GM18498 (cell line): ENCODE measurements around the gene CD160.
A peak's percentile ranks its signal among the peaks of the same experiment; 100 is the strongest.
"Not testable (repeated sequence)": the region's sequence is repeated elsewhere in the genome, so short reads cannot be mapped to it uniquely, and the experiment has no call there.

ENCODE experiments used
- ATAC-seq: cut with Tn5 transposase; IDR thresholded peaks from one replicate; pipeline ENCODE4 v1.9.1; 2021; ENCODE audit warnings: mild to moderate bottlenecking, moderate library complexity; ENCODE audit not compliant: unreplicated experiment

Gene CD160

DNA sequence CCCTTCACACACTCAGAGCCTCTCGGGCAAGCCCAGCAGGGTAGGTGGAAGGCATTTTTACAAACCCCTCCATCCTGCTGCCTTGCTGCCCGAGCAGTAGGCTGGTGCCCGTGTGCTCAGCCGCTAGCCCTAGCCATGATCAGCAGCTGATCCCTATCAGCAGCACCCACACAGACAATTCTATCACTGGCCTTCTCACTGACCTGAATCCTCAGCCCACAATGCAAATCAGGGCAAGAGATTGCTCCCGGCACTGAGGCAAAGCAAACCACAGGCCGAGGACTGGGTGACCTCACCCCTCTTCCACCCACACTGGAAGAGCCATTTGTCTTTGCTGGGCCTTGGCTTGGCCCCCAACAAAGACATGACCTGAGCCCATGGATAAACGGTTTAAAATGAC lies 11.2 kb upstream of the CD160 start:
- no peak for ATAC-seq

DNA sequence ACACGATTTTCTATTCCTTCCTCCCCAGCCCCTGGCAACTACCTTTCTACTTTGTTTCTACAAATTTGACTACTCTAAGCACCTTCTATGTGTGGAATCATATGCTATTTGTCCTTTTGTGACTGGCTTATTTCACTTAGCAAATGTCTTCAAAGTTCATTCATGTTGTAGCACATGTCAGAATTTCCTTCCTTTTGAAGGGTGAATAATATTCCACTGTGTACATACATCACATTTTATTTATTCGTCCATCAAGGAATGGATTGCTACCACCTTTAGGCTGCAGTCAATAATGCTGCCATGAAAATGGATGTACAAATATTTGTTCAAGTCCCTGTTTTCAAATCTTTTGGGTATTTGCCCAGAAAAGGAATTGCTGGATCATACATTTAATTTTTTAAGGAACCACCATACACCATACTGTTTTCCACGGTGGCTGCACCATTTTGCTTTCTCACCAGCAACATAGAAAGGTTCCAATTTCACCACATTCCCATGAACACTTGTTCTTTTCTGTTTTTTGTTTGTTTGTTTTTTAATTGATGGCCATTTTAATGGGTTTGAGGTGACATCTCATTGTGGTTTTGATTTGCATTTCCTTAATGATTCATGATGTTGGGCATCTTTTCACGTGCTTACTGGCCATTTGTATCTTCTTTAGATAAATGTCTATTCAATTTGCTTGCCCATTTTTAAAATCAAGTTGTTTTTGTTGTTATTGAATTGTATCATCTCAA lies 8.8 kb upstream of the CD160 start:
- ATAC-seq, result no peak

DNA sequence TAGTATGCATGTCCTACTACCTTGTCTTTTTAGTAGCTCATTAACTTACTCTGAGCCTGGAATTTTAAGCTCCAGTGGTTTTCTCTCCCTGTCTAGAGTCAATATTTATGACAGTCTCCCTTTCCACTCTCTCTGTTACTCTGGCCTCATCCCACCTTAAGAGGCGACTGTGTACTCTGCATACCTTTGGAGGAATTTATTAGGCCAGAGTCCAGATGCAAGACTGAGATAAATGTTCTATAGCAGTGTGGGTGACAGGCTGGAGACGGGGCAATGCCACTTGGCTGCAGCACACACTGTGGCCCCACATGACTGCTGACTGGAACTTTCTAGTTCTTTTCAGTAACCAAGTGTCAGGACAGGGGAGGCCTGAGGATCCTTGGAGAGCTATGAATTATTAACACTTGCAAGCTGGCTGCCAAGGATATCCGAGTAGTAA lies 8.1 kb upstream of the CD160 start:
- ATAC-seq, result no peak

DNA sequence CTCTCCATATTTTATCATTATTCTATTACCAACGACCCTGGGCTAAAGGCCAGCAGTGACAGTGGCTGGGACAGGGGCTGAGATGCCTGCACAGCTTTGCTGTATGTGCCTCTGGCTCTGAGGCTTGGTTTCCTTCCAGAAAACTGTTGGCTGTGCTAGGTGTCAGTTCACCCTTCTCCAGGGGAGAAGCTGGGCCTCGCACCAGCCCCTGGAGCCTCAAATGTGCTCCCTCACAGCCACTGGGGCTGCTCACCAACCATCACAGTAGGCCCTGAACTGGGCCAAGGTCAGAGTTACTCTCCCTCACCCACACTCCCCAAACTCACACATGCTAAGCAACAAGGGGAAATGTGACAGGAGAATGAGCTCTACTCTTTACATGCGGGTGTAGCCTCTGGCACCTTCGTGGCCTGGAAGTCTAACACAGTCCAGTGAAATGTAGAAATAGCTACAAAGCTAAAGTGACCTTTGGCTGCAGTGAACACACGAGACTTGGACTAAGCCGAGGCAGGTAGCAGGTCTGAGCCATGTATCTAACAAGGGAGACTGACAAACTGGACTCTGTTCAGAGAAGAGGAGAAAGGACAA lies 4.7 kb upstream of the CD160 start:
- ATAC-seq, result no peak

- no peak for ATAC-seq
These were observed 2.5 kb upstream of the CD160 start for GRCh38 chr1:145716641-145717345.

DNA sequence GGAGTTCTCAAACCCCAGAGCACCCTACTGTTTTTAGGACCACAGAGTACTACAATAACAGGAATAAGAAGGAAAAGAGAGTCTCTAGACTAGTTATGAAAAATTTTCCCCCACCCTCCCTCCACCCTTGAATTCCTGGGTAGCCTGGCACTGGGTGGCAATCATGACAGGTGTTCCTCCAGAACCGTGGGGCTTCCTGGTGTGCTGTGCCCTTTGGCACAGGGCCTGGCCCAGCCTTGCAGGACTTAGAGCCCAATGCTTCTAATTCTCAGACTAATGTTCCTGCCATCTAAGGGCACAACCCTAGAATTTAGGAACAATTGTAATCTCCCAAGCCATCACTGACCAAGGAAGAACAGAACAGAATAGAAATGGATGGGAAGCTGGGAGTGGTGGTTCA lies 1.5 kb upstream of the CD160 start:
- ATAC-seq, result no peak

DNA sequence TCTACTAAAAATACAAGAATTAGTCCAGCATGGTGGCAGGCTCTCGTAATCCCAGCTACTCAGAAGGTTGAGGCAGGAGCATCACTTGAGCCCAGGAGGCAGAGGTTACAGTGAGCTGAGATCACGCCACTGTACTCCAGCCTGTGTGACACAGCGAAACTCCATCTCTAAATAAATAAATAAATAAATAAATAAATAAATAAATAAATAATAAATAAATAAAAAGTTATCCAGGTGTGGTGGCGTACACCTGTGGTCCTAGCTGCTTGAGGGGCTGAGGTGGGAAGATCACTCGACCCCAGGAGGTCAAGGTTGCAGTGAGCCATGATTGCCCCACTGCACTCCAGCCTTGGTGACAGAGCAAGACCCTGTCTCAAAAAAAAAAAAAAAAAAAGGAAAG lies 834 bp upstream of the CD160 start:
- ATAC-seq, result not testable (repeated sequence)

DNA sequence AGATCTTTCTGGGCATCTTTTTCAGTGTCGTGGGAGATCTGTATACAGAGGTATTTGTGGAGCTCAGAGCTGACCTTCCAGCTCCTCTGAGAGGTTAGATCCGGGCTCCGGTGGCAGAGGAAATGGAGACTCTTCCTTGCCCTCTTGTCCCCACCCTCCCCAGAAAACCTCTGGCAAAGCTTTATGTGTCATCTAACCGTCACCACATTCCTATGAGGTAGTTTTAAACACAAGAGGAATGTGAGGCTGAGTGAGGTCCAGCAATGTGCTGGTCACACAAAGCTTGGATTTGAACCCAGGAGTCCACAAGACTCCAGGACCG lies 1.2 kb downstream of the CD160 start:
- ATAC-seq, result no peak

- peak; percentile 62 for ATAC-seq
These were observed 1.8 kb downstream of the CD160 start for GRCh38 chr1:145720878-145721671.

DNA sequence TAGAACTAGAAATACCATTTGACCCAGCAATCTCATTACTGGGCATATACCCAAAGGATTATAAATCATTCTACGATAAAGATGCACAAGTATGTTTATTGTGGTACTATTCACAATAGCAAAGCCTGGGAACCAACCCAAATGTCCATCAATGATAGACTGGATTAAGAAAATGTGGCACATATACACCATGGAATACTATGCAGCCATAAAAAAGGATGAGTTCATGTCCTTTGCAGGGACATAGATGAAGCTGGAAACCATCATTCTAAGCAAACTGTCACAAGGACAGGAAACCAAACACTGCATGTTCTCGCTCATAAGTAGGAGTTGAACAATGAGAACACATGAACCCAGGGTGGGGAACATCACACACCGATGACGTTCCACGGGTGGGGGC lies 6.9 kb downstream of the CD160 start:
- ATAC-seq, result not testable (repeated sequence)

- ATAC-seq, result no peak
These were observed 9.9 kb downstream of the CD160 start for GRCh38 chr1:145729196-145729595.

GRCh38 chr1:145729666-145730436 lies 10.6 kb downstream of the CD160 start:
- ATAC-seq, result no peak

GRCh38 chr1:145730467-145730866 lies 11.2 kb downstream of the CD160 start:
- no peak for ATAC-seq

DNA sequence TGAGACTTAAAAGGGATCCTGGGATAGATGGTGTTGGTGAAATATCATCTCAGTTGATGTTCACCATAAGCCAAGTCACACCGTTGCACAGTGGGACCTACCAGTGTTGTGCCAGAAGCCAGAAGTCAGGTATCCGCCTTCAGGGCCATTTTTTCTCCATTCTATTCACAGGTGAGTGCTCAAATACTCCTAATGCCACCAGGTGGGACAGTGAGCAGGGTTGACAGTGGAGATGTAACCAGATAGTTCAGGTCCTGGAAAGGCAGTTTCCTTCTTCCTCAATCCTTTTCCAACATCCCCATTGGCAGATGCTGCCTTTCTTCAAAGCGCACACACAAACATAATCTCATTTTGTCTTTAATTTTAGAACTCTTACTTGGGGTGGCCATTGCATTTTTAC lies 11.6 kb downstream of the CD160 start:
- ATAC-seq, result no peak

- no peak for ATAC-seq
These were observed 16.9 kb downstream of the CD160 start for GRCh38 chr1:145736191-145736590.

DNA sequence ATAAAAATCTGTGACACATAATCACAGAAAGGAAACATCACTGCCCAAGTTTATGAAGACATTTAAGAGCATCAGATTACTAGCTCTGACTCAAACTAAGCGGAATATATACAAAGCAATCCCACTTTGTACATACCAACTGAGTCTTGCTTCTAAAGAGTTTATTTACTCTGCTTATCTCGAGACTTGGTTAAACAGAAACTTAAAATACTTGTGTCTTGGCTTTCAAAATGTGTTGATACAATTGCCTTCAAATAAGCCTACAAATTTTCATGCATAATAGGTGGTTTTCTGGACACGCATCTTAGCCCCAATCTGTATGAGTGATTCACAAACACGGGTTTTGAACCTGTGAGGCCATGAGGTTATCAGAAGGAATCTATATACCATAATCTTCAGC lies 21.0 kb downstream of the CD160 start:
- no peak for ATAC-seq

DNA sequence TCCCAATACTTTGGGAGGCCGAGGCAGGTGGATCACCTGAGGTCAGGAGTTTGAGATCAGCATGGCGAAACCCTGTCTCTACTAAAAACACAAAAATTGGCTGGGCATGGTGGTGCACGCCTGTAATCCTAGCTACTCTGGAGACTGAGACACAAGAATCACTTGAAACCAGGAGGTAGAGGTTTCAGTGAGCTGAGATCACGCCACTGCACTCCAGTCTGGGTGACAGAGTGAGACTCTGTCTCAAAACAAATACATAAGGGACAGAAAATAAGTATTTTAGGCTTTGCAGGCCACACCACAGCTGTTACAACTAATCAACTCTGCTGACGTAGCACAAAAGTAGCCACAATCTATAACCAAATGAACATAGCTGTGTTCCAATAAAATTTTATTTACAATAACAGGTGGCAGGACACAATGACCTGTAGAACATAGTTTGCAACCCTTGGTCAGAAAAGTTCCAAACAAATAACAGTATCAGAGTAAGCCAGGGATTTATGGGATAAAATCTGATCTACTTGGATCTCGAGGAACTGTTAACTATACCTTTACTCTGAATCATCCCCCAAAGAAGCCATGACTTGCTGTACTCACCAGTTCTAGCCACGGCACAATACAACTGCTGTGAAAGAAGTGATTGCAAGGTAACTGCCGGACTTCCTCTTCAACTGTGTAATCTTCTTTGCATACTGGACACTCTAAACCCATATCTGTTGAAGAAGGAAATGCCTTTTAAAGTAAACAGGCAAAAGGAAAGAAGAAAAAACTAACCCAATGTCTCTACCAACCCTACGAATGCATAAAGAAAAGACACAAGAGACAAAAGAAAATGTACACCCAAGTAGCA lies 28.3 kb downstream of the CD160 start:
- ATAC-seq, result no peak

DNA sequence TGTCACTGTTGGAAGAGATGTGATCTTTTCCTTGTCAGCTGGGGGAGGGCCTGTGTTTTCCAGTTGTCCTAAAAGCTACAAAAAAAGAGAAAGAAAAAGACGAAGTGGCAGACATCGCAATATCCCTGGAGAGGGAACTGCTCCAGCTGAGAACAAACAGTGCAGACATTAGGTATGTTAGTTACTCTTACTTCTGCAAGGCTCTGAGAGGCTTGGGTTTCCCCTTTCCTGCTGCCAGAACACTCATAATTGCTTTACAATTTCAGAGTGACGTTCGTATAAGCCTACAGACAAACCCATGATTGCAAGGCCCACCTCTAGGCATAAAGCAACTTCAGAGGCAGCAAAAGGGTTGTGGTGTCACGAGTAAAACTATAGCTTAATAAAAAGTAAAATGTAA lies 31.1 kb downstream of the CD160 start:
- ATAC-seq, result no peak

- no peak for ATAC-seq
These were observed 32.3 kb downstream of the CD160 start for GRCh38 chr1:145751491-145752037.

GRCh38 chr1:145757420-145757819 lies 38.1 kb downstream of the CD160 start:
- ATAC-seq, result no peak
